ENCODE measurements around the gene SPIN2B.
"Not testable (repeated sequence)": the region's sequence is repeated elsewhere in the genome, so short reads cannot be mapped to it uniquely, and the experiment has no call there.

GRCh38 chrX:57102918-57103317 is 18.4 kb downstream of the SPIN2B start:
- TF ChIP-seq XRCC5 (optimal IDR thresholded peaks at IDR 0.05; ENCODE audit: low read length); CTCF (CRISPR knock-in tag; IDR thresholded peaks at IDR 0.05); NFYB (CRISPR knock-in tag; IDR thresholded peaks at IDR 0.05); MZF1 (CRISPR knock-in tag; IDR thresholded peaks at IDR 0.05; ENCODE audit: borderline replicate concordance); ESRRA (CRISPR knock-in tag; IDR thresholded peaks at IDR 0.05; ENCODE audit: low read depth); MIER2 (CRISPR knock-in tag; IDR thresholded peaks at IDR 0.05); ZFP1 (CRISPR knock-in tag; IDR thresholded peaks at IDR 0.05): not testable (repeated sequence)
